ENCODE results near the gene EDEM1. TPM values are rescaled to one million over a fixed set of nuclear protein-coding genes. Genes with fewer than 3 reads are reported as not detected.
"Not testable (repeated sequence)": the region's sequence is repeated elsewhere in the genome, so short reads cannot be mapped to it uniquely, and the experiment has no call there.

EDEM1 gene
- total RNA-seq, 2 experiments from 2014 or later = 92.5 to 94.2 TPM

GRCh38 chr3:5160321-5160720 lies 27.2 kb upstream of the EDEM1 start:
- Mint-ChIP-seq H3K27ac (no peak overlapping the region), H3K4me3 (no peak overlapping the region), H3K36me3 (peaks cover 7% of the 10 kb centered on the region), H3K27me3 (no peaks in the 10 kb centered on the region), H3K9me3 (no peaks in the 10 kb centered on the region), H3K4me1 (peaks cover 18% of the 10 kb centered on the region)
- POLR2A ChIA-PET = no interaction called here
- no peak for DNase-seq
- ATAC-seq (ENCODE audit: low read depth) = no peak

GRCh38 chr3:5160940-5161858 lies 26.3 kb upstream of the EDEM1 start:
- H3K27ac Mint-ChIP-seq = no peak overlapping the region
- no peaks in the 10 kb centered on the region for H3K27me3 Mint-ChIP-seq
- POLR2A ChIA-PET = no interaction called here
- DNase-seq (no peak), ATAC-seq (ENCODE audit: low read depth) (no peak)
- no peaks in the 10 kb centered on the region for H3K9me3 Mint-ChIP-seq
- H3K4me1 Mint-ChIP-seq = peaks cover 19% of the 10 kb centered on the region
- H3K4me3 Mint-ChIP-seq = no peak overlapping the region
- peaks cover 12% of the 10 kb centered on the region for H3K36me3 Mint-ChIP-seq

GRCh38 chr3:5162102-5162501 lies 25.4 kb upstream of the EDEM1 start:
- DNase-seq (no peak), ATAC-seq (ENCODE audit: low read depth) (no peak)
- Mint-ChIP-seq H3K27me3 (no peaks in the 10 kb centered on the region), H3K27ac (no peak overlapping the region), H3K36me3 (peaks cover 16% of the 10 kb centered on the region), H3K4me1 (peaks cover 20% of the 10 kb centered on the region), H3K4me3 (no peak overlapping the region), H3K9me3 (no peaks in the 10 kb centered on the region)
- POLR2A ChIA-PET = no interaction called here

- Mint-ChIP-seq H3K4me3 (no peak overlapping the region), H3K4me1 (peaks cover 17% of the 10 kb centered on the region), H3K9me3 (no peaks in the 10 kb centered on the region), H3K36me3 (peaks cover 13% of the 10 kb centered on the region), H3K27me3 (no peaks in the 10 kb centered on the region), H3K27ac (no peak overlapping the region)
- no peak for DNase-seq
- POLR2A ChIA-PET = no interaction called here
- no peak for ATAC-seq (ENCODE audit: low read depth)
These were observed 21.8 kb upstream of the EDEM1 start for GRCh38 chr3:5165698-5166097.

- Mint-ChIP-seq H3K4me1 (peaks cover 11% of the 10 kb centered on the region), H3K36me3 (peaks cover 13% of the 10 kb centered on the region), H3K9me3 (no peaks in the 10 kb centered on the region), H3K27me3 (no peaks in the 10 kb centered on the region), H3K4me3 (no peak overlapping the region), H3K27ac (no peak overlapping the region)
- ATAC-seq (ENCODE audit: low read depth) (no peak), DNase-seq (no peak)
- POLR2A ChIA-PET = no interaction called here
These were observed 20.7 kb upstream of the EDEM1 start for GRCh38 chr3:5166846-5167245.

GRCh38 chr3:5168110-5168509 lies 19.4 kb upstream of the EDEM1 start:
- Mint-ChIP-seq H3K27me3 (no peaks in the 10 kb centered on the region), H3K9me3 (no peaks in the 10 kb centered on the region), H3K4me1 (peaks cover 13% of the 10 kb centered on the region), H3K4me3 (no peak overlapping the region), H3K27ac (no peak overlapping the region), H3K36me3 (peaks cover 16% of the 10 kb centered on the region)
- no peak for DNase-seq
- no peak for ATAC-seq (ENCODE audit: low read depth)
- POLR2A ChIA-PET = no interaction called here

- no peak for DNase-seq
- Mint-ChIP-seq H3K4me3 (no peak overlapping the region), H3K4me1 (peaks cover 13% of the 10 kb centered on the region), H3K27ac (no peak overlapping the region), H3K27me3 (no peaks in the 10 kb centered on the region), H3K36me3 (peaks cover 16% of the 10 kb centered on the region), H3K9me3 (no peaks in the 10 kb centered on the region)
- ATAC-seq (ENCODE audit: low read depth) = no peak
- POLR2A ChIA-PET = no interaction called here
These were observed 17.7 kb upstream of the EDEM1 start for GRCh38 chr3:5169807-5170206.

GRCh38 chr3:5170975-5171374 lies 16.5 kb upstream of the EDEM1 start:
- no peak overlapping the region for H3K4me3 Mint-ChIP-seq
- peaks cover 11% of the 10 kb centered on the region for H3K36me3 Mint-ChIP-seq
- POLR2A ChIA-PET = interaction anchor here (0.5 kb wide), 1 partner anchor 26 kb away, joined by 3 read pairs; no protein-coding TSS in a partner anchor
- H3K9me3 Mint-ChIP-seq = no peaks in the 10 kb centered on the region
- DNase-seq (no peak), ATAC-seq (ENCODE audit: low read depth) (no peak)
- no peaks in the 10 kb centered on the region for H3K27me3 Mint-ChIP-seq
- H3K4me1 Mint-ChIP-seq = peaks cover 10% of the 10 kb centered on the region
- H3K27ac Mint-ChIP-seq = no peak overlapping the region

GRCh38 chr3:5172018-5172417 lies 15.5 kb upstream of the EDEM1 start:
- H3K27me3 Mint-ChIP-seq = no peaks in the 10 kb centered on the region
- POLR2A ChIA-PET = no interaction called here
- no peak overlapping the region for H3K27ac Mint-ChIP-seq
- H3K4me1 Mint-ChIP-seq = peaks cover 8% of the 10 kb centered on the region
- H3K36me3 Mint-ChIP-seq = peaks cover 5% of the 10 kb centered on the region
- no peaks in the 10 kb centered on the region for H3K9me3 Mint-ChIP-seq
- H3K4me3 Mint-ChIP-seq = no peak overlapping the region
- DNase-seq (no peak), ATAC-seq (ENCODE audit: low read depth) (no peak)

- H3K9me3 Mint-ChIP-seq; H3K4me1 Mint-ChIP-seq; H3K27me3 Mint-ChIP-seq; DNase-seq; ATAC-seq (ENCODE audit: low read depth); H3K27ac Mint-ChIP-seq; POLR2A ChIA-PET; H3K4me3 Mint-ChIP-seq: not testable (repeated sequence)
- peaks cover 18% of the 10 kb centered on the region for H3K36me3 Mint-ChIP-seq
These were observed 8.5 kb upstream of the EDEM1 start for GRCh38 chr3:5179036-5179435.

GRCh38 chr3:5181469-5182141 lies 5.9 kb upstream of the EDEM1 start:
- Mint-ChIP-seq H3K27ac (no peak overlapping the region), H3K27me3 (no peaks in the 10 kb centered on the region), H3K4me1 (peaks cover 10% of the 10 kb centered on the region), H3K9me3 (no peaks in the 10 kb centered on the region), H3K4me3 (no peak overlapping the region), H3K36me3 (peaks cover 21% of the 10 kb centered on the region)
- DNase-seq (no peak), ATAC-seq (ENCODE audit: low read depth) (peak; percentile 18)
- POLR2A ChIA-PET = no interaction called here

- Mint-ChIP-seq H3K4me1 (peaks cover 12% of the 10 kb centered on the region), H3K36me3 (peaks cover 23% of the 10 kb centered on the region)
- ATAC-seq (ENCODE audit: low read depth); POLR2A ChIA-PET; DNase-seq; H3K9me3 Mint-ChIP-seq; H3K27me3 Mint-ChIP-seq; H3K27ac Mint-ChIP-seq; H3K4me3 Mint-ChIP-seq: not testable (repeated sequence)
These were observed 3.8 kb upstream of the EDEM1 start for GRCh38 chr3:5183714-5184113.

GRCh38 chr3:5184499-5184898 lies 3.0 kb upstream of the EDEM1 start:
- POLR2A ChIA-PET = no interaction called here
- Mint-ChIP-seq H3K4me1 (peaks cover 9% of the 10 kb centered on the region), H3K27ac (no peak overlapping the region), H3K4me3 (no peak overlapping the region), H3K36me3 (peaks cover 21% of the 10 kb centered on the region), H3K9me3 (no peaks in the 10 kb centered on the region), H3K27me3 (no peaks in the 10 kb centered on the region)
- ATAC-seq (ENCODE audit: low read depth) = no peak
- DNase-seq = no peak
